ENCODE results near the gene HACE1.
"Not testable (repeated sequence)": the region's sequence is repeated elsewhere in the genome, so short reads cannot be mapped to it uniquely, and the experiment has no call there.

HACE1 gene

DNA sequence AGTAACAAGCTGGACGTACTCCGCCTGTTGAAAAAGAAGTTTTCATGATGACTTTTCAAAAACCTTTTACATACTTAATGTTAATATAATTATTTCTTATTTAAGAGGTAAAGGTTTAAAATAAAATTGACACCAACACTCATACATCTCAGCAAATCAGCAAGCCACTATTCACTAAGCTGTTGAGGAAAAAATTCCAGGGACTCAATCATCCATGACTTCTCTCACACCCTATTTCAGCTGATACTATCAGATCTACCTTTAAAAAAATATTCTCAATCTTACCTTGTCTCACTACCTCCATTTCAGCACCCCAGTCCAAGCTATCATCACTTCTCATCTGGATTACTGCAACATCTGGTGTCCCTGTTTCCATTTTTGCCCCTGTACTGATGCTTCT lies 109.3 kb downstream of the HACE1 start:
- no peak for ATAC-seq
- TF ChIP-seq, protein P1, sequence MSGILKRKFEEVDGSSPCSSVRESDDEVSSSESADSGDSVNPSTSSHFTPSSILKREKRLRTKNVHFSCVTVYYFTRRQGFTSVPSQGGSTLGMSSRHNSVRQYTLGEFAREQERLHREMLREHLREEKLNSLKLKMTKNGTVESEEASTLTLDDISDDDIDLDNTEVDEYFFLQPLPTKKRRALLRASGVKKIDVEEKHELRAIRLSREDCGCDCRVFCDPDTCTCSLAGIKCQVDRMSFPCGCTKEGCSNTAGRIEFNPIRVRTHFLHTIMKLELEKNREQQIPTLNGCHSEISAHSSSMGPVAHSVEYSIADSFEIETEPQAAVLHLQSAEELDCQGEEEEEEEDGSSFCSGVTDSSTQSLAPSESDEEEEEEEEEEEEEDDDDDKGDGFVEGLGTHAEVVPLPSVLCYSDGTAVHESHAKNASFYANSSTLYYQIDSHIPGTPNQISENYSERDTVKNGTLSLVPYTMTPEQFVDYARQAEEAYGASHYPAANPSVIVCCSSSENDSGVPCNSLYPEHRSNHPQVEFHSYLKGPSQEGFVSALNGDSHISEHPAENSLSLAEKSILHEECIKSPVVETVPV (CRISPR knock-in tag; IDR thresholded peaks at IDR 0.05), result no peak
- TF ChIP-seq, protein P2, sequence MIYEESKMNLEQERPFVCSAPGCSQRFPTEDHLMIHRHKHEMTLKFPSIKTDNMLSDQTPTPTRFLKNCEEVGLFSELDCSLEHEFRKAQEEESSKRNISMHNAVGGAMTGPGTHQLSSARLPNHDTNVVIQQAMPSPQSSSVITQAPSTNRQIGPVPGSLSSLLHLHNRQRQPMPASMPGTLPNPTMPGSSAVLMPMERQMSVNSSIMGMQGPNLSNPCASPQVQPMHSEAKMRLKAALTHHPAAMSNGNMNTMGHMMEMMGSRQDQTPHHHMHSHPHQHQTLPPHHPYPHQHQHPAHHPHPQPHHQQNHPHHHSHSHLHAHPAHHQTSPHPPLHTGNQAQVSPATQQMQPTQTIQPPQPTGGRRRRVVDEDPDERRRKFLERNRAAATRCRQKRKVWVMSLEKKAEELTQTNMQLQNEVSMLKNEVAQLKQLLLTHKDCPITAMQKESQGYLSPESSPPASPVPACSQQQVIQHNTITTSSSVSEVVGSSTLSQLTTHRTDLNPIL (CRISPR knock-in tag; IDR thresholded peaks at IDR 0.05; ENCODE audit: low read depth), result no peak

DNA sequence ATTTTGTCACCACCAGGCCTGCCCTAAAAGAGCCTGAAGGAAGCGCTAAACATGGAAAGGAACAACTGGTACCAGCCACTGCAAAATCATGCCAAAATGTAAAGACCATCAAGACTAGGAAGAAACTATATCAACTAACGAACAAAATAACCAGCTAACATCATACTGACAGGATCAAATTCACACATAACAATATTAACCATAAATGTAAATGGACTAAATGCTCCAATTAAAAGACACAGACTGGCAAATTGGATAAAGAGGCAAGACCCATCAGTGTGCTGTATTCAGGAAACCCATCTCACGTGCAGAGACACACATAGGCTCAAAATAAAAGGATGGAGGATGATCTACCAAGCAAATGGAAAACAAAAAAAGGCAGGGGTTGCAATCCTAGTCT lies 120.6 kb downstream of the HACE1 start:
- ATAC-seq, result not testable (repeated sequence)

DNA sequence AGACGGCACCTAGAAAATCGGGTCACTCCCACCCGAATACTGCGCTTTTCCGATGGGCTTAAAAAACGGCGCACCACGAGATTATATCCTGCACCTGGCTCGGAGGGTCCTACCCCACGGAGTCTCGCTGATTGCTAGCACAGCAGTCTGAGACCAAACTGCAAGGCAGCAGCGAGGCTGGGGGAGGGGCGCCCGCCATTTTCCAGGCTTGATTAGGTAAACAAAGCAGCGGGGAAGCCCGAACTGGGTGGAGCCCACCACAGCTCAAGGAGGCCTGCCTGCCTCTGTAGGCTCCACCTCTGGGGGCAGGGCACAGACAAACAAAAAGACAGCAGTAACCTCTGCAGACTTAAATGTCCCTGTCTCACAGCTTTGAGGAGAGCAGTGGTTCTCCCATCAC lies 122.2 kb downstream of the HACE1 start:
- ATAC-seq, result not testable (repeated sequence)

GRCh38 chr6:104736545-104736944 lies 123.2 kb downstream of the HACE1 start:
- ATAC-seq, result no peak

GRCh38 chr6:104730450-104730849 lies 129.3 kb downstream of the HACE1 start:
- ATAC-seq, result no peak
- TF ChIP-seq GLIS3 (CRISPR knock-in tag; IDR thresholded peaks at IDR 0.05), result no peak
- no peak for TF ChIP-seq ZNF70 (CRISPR knock-in tag; IDR thresholded peaks at IDR 0.05)
- TF ChIP-seq, protein P3, sequence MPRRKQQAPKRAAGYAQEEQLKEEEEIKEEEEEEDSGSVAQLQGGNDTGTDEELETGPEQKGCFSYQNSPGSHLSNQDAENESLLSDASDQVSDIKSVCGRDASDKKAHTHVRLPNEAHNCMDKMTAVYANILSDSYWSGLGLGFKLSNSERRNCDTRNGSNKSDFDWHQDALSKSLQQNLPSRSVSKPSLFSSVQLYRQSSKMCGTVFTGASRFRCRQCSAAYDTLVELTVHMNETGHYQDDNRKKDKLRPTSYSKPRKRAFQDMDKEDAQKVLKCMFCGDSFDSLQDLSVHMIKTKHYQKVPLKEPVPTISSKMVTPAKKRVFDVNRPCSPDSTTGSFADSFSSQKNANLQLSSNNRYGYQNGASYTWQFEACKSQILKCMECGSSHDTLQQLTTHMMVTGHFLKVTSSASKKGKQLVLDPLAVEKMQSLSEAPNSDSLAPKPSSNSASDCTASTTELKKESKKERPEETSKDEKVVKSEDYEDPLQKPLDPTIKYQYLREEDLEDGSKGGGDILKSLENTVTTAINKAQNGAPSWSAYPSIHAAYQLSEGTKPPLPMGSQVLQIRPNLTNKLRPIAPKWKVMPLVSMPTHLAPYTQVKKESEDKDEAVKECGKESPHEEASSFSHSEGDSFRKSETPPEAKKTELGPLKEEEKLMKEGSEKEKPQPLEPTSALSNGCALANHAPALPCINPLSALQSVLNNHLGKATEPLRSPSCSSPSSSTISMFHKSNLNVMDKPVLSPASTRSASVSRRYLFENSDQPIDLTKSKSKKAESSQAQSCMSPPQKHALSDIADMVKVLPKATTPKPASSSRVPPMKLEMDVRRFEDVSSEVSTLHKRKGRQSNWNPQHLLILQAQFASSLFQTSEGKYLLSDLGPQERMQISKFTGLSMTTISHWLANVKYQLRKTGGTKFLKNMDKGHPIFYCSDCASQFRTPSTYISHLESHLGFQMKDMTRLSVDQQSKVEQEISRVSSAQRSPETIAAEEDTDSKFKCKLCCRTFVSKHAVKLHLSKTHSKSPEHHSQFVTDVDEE (CRISPR knock-in tag; IDR thresholded peaks at IDR 0.05), result no peak
- TF ChIP-seq ZNF565 (CRISPR knock-in tag; conservative IDR thresholded peaks at IDR 0.05; ENCODE audit: low read depth), result no peak
- no peak for TF ChIP-seq SNAI2 (CRISPR knock-in tag; IDR thresholded peaks at IDR 0.05)
- TF ChIP-seq, protein P2 (CRISPR knock-in tag; IDR thresholded peaks at IDR 0.05; ENCODE audit: low read depth), result no peak
- TF ChIP-seq ZFP30 (CRISPR knock-in tag; IDR thresholded peaks at IDR 0.05), result no peak
- no peak for TF ChIP-seq ZNF8 (CRISPR knock-in tag; IDR thresholded peaks at IDR 0.05)
- no peak for TF ChIP-seq RARB (CRISPR knock-in tag; IDR thresholded peaks at IDR 0.05)
- TF ChIP-seq PPARA (CRISPR knock-in tag; IDR thresholded peaks at IDR 0.05; ENCODE audit: borderline replicate concordance), result no peak
- no peak for TF ChIP-seq TCF4 (CRISPR knock-in tag; IDR thresholded peaks at IDR 0.05; ENCODE audit: borderline replicate concordance)
- no peak for TF ChIP-seq ESRRG (CRISPR knock-in tag; IDR thresholded peaks at IDR 0.05)
- no peak for TF ChIP-seq ZFP3 (CRISPR knock-in tag; IDR thresholded peaks at IDR 0.05)
- TF ChIP-seq CSDC2 (CRISPR knock-in tag; IDR thresholded peaks at IDR 0.05), result no peak
- TF ChIP-seq BACH2 (CRISPR knock-in tag; IDR thresholded peaks at IDR 0.05; ENCODE audit: borderline replicate concordance), result no peak
- TF ChIP-seq ISL1 (CRISPR knock-in tag; IDR thresholded peaks at IDR 0.05), result no peak
- TF ChIP-seq, protein P1 (CRISPR knock-in tag; IDR thresholded peaks at IDR 0.05), result no peak
- no peak for TF ChIP-seq ARNTL (CRISPR knock-in tag; IDR thresholded peaks at IDR 0.05; ENCODE audit: borderline replicate concordance, low read depth)

More at GRCh38 chr6:104736545-104736944, 123.2 kb downstream of the HACE1 start:
- no peak for TF ChIP-seq ISL1 (CRISPR knock-in tag; IDR thresholded peaks at IDR 0.05)
- TF ChIP-seq ESRRG (CRISPR knock-in tag; IDR thresholded peaks at IDR 0.05), result no peak
- TF ChIP-seq OSR1 (CRISPR knock-in tag; IDR thresholded peaks at IDR 0.05), result no peak
- TF ChIP-seq POU6F1 (CRISPR knock-in tag; IDR thresholded peaks at IDR 0.05; ENCODE audit: borderline replicate concordance, low read depth), result no peak
- no peak for TF ChIP-seq SNAI2 (CRISPR knock-in tag; IDR thresholded peaks at IDR 0.05)
- TF ChIP-seq ZNF8 (CRISPR knock-in tag; IDR thresholded peaks at IDR 0.05), result no peak
- no peak for TF ChIP-seq TOX (CRISPR knock-in tag; IDR thresholded peaks at IDR 0.05; ENCODE audit: borderline replicate concordance)
- TF ChIP-seq ARNTL (CRISPR knock-in tag; IDR thresholded peaks at IDR 0.05; ENCODE audit: borderline replicate concordance, low read depth), result no peak
- TF ChIP-seq, protein P1 (CRISPR knock-in tag; IDR thresholded peaks at IDR 0.05), result no peak
- TF ChIP-seq ZNF565 (CRISPR knock-in tag; conservative IDR thresholded peaks at IDR 0.05; ENCODE audit: low read depth), result no peak
- TF ChIP-seq TCF4 (CRISPR knock-in tag; IDR thresholded peaks at IDR 0.05; ENCODE audit: borderline replicate concordance), result no peak
- TF ChIP-seq GLIS3 (CRISPR knock-in tag; IDR thresholded peaks at IDR 0.05), result no peak

Measured in SK-N-SH treated with all-trans-retinoic acid at 6 μM for 48 hours (cell line).